GM12878 (cell line): ENCODE measurements around the gene SEPTIN11. TPM values are rescaled to one million over a fixed set of nuclear protein-coding genes. Genes with fewer than 3 reads are reported as not detected.

Source experiments
- CEBPB ChIP-seq, 2 experiments: fragments of 150-350 bp in 1 of 2; IDR thresholded peaks; 2 replicates each; pipeline ENCODE4 v1.6.1; 2012 to 2014; ENCODE audit warnings: low read depth in 2 of 2, low read length in 2 of 2, borderline replicate concordance in 1 of 2, inconsistent platforms in 1 of 2
- ETV6 ChIP-seq, 2 experiments: fragments of 450-650 bp in 1 of 2; IDR thresholded peaks in 1 of 2; conservative IDR thresholded peaks in 1 of 2; 2 replicates each; pipeline ENCODE4 v1.6.1; 2014; ENCODE audit warnings: antibody characterized with exemption in 1 of 2, borderline replicate concordance in 1 of 2, low read depth in 1 of 2, mild to moderate bottlenecking in 1 of 2, moderate library complexity in 1 of 2
- SMC3 ChIP-seq: IDR thresholded peaks from 2 replicates; pipeline ENCODE4 v1.6.1; 2011; ENCODE audit warnings: low read length, improper control_type of control experiment, borderline replicate concordance
- SREBF1 ChIP-seq: IDR thresholded peaks from 2 replicates; pipeline ENCODE4 v1.6.1; 2012; ENCODE audit warnings: mild to moderate bottlenecking, low read length
- polyA plus RNA-seq, 11 experiments: library from polyadenylated mRNA; depleted of rRNA in 4 of 11; unstranded in 6 of 11; stranded (reverse) in 5 of 11; fragments of >200 nt; fragmentation: Nextera tagmentation in 4 of 11; fragmentation: Illumina TruSeq in 1 of 11; extraction: Ambion mirVana in 4 of 11; extraction: Trizol in 1 of 11; gene quantifications; 1 replicate in 1 of 11; 2 replicates in 10 of 11; pipeline versions ENCODE4 v1.2.1 to v1.2.3, GENCODE V29; 2011 to 2016; ENCODE audit warnings: inconsistent platforms in 2 of 11, missing spikeins in 2 of 11, low read depth in 1 of 11
- total RNA-seq, 4 experiments: library from RNA; depleted of rRNA in 3 of 4; stranded (reverse); fragments of >200 nt in 3 of 4; fragmentation: Illumina TruSeq in 1 of 4; extraction: Trizol in 1 of 4; gene quantifications; 2 replicates each; pipeline versions ENCODE4 v1.2.1 to v1.2.3, GENCODE V29; 2013 to 2021
- TF ChIP-seq, protein P1 (sequence below): fragments of 450-650 bp; IDR thresholded peaks from 2 replicates; pipeline ENCODE4 v1.6.1; 2017; ENCODE audit warnings: mild to moderate bottlenecking, moderate library complexity
- TF ChIP-seq, protein P2 (sequence below): fragments of 450-650 bp; IDR thresholded peaks from 2 replicates; pipeline ENCODE4 v1.6.1; 2016; ENCODE audit warnings: mild to moderate bottlenecking, moderate library complexity, borderline replicate concordance

SEPTIN11 gene
- total and polyA plus RNA-seq, 10 of the 15 experiments (the other 5 are each of a cell fraction or from before 2014, with no cell fraction given), result 24.7 to 160 (median 91.3) TPM

- TF ChIP-seq ETV6 (conservative IDR thresholded peaks at IDR 0.05 in 1 of 2, IDR thresholded peaks at IDR 0.05 in 1 of 2; ENCODE audit: borderline replicate concordance in 1 of 2, low read depth in 1 of 2), result no peak
- TF ChIP-seq SREBF1, result no peak
- TF ChIP-seq, protein P1, sequence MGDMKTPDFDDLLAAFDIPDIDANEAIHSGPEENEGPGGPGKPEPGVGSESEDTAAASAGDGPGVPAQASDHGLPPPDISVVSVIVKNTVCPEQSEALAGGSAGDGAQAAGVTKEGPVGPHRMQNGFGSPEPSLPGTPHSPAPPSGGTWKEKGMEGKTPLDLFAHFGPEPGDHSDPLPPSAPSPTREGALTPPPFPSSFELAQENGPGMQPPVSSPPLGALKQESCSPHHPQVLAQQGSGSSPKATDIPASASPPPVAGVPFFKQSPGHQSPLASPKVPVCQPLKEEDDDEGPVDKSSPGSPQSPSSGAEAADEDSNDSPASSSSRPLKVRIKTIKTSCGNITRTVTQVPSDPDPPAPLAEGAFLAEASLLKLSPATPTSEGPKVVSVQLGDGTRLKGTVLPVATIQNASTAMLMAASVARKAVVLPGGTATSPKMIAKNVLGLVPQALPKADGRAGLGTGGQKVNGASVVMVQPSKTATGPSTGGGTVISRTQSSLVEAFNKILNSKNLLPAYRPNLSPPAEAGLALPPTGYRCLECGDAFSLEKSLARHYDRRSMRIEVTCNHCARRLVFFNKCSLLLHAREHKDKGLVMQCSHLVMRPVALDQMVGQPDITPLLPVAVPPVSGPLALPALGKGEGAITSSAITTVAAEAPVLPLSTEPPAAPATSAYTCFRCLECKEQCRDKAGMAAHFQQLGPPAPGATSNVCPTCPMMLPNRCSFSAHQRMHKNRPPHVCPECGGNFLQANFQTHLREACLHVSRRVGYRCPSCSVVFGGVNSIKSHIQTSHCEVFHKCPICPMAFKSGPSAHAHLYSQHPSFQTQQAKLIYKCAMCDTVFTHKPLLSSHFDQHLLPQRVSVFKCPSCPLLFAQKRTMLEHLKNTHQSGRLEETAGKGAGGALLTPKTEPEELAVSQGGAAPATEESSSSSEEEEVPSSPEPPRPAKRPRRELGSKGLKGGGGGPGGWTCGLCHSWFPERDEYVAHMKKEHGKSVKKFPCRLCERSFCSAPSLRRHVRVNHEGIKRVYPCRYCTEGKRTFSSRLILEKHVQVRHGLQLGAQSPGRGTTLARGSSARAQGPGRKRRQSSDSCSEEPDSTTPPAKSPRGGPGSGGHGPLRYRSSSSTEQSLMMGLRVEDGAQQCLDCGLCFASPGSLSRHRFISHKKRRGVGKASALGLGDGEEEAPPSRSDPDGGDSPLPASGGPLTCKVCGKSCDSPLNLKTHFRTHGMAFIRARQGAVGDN, result no peak
- no peak for TF ChIP-seq SMC3
- TF ChIP-seq CEBPB (IDR thresholded peaks at IDR 0.05; ENCODE audit: borderline replicate concordance in 1 of 2, low read depth in 2 of 2, low read length in 2 of 2), result no peak
- TF ChIP-seq, protein P2, sequence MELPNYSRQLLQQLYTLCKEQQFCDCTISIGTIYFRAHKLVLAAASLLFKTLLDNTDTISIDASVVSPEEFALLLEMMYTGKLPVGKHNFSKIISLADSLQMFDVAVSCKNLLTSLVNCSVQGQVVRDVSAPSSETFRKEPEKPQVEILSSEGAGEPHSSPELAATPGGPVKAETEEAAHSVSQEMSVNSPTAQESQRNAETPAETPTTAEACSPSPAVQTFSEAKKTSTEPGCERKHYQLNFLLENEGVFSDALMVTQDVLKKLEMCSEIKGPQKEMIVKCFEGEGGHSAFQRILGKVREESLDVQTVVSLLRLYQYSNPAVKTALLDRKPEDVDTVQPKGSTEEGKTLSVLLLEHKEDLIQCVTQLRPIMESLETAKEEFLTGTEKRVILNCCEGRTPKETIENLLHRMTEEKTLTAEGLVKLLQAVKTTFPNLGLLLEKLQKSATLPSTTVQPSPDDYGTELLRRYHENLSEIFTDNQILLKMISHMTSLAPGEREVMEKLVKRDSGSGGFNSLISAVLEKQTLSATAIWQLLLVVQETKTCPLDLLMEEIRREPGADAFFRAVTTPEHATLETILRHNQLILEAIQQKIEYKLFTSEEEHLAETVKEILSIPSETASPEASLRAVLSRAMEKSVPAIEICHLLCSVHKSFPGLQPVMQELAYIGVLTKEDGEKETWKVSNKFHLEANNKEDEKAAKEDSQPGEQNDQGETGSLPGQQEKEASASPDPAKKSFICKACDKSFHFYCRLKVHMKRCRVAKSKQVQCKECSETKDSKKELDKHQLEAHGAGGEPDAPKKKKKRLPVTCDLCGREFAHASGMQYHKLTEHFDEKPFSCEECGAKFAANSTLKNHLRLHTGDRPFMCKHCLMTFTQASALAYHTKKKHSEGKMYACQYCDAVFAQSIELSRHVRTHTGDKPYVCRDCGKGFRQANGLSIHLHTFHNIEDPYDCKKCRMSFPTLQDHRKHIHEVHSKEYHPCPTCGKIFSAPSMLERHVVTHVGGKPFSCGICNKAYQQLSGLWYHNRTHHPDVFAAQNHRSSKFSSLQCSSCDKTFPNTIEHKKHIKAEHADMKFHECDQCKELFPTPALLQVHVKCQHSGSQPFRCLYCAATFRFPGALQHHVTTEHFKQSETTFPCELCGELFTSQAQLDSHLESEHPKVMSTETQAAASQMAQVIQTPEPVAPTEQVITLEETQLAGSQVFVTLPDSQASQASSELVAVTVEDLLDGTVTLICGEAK, result no peak
Measured at GRCh38 chr4:76969941-76970529, 20.5 kb downstream of the SEPTIN11 start (continued).
